ENCODE data around the gene HHIP.

HHIP gene

GRCh38 chr4:144653781-144654545 is 8.0 kb downstream of the HHIP start:
- Histone ChIP-seq H3K4me1 (no peaks in the 10 kb centered on the region), H3K9me3 (no peaks in the 10 kb centered on the region), H3K36me3 (no peaks in the 10 kb centered on the region), H3K27me3 (peaks cover 6% of the 10 kb centered on the region; the same call in 1 of the 2 replicates), H3K4me3 (ENCODE audit: low read depth, low read length) (no peak overlapping the region)
- DNase-seq, result no peak
- TF ChIP-seq CTCF (IDR thresholded peaks at IDR 0.05; ENCODE audit: low read depth, low read length), result no peak

GRCh38 chr4:144655491-144655890 is 9.5 kb downstream of the HHIP start:
- H3K9me3 ChIP-seq, result no peaks in the 10 kb centered on the region
- TF ChIP-seq CTCF (IDR thresholded peaks at IDR 0.05; ENCODE audit: low read depth, low read length), result no peak

GRCh38 chr4:144656850-144657249 is 10.9 kb downstream of the HHIP start:
- no peak for DNase-seq
- TF ChIP-seq CTCF (IDR thresholded peaks at IDR 0.05; ENCODE audit: low read depth, low read length), result no peak
- no peaks in the 10 kb centered on the region for H3K4me1 ChIP-seq
- peaks cover 6% of the 10 kb centered on the region; the same call in 1 of the 2 replicates for H3K27me3 ChIP-seq
- H3K9me3 ChIP-seq, result no peaks in the 10 kb centered on the region
- no peaks in the 10 kb centered on the region for H3K36me3 ChIP-seq
- no peak overlapping the region for H3K4me3 ChIP-seq (ENCODE audit: low read depth, low read length)

More at GRCh38 chr4:144655491-144655890, 9.5 kb downstream of the HHIP start:
- H3K36me3 ChIP-seq, result no peaks in the 10 kb centered on the region
- H3K27me3 ChIP-seq, result peaks cover 6% of the 10 kb centered on the region; the same call in 1 of the 2 replicates
- no peak for DNase-seq
- H3K4me3 ChIP-seq (ENCODE audit: low read depth, low read length), result no peak overlapping the region
- H3K4me1 ChIP-seq, result no peaks in the 10 kb centered on the region

GRCh38 chr4:144658015-144658567 is 12.1 kb downstream of the HHIP start:
- no peak overlapping the region for H3K4me3 ChIP-seq (ENCODE audit: low read depth, low read length)
- no peaks in the 10 kb centered on the region for H3K4me1 ChIP-seq
- H3K9me3 ChIP-seq, result no peaks in the 10 kb centered on the region
- DNase-seq, result no peak
- H3K27me3 ChIP-seq, result peaks cover 6% of the 10 kb centered on the region; the same call in 1 of the 2 replicates
- H3K36me3 ChIP-seq, result no peaks in the 10 kb centered on the region
- no peak for TF ChIP-seq CTCF (IDR thresholded peaks at IDR 0.05; ENCODE audit: low read depth, low read length)

GRCh38 chr4:144658903-144659302 is 12.9 kb downstream of the HHIP start:
- Histone ChIP-seq H3K9me3 (no peaks in the 10 kb centered on the region), H3K27me3 (peaks cover 6% of the 10 kb centered on the region; the same call in 1 of the 2 replicates), H3K4me3 (ENCODE audit: low read depth, low read length) (no peak overlapping the region), H3K4me1 (no peaks in the 10 kb centered on the region), H3K36me3 (no peaks in the 10 kb centered on the region)
- no peak for DNase-seq
- TF ChIP-seq CTCF (IDR thresholded peaks at IDR 0.05; ENCODE audit: low read depth, low read length), result no peak

GRCh38 chr4:144659447-144659846 is 13.5 kb downstream of the HHIP start:
- Histone ChIP-seq H3K36me3 (no peaks in the 10 kb centered on the region), H3K4me1 (no peaks in the 10 kb centered on the region), H3K9me3 (no peaks in the 10 kb centered on the region), H3K4me3 (ENCODE audit: low read depth, low read length) (no peak overlapping the region), H3K27me3 (peaks cover 6% of the 10 kb centered on the region; the same call in 1 of the 2 replicates)
- no peak for DNase-seq
- TF ChIP-seq CTCF (IDR thresholded peaks at IDR 0.05; ENCODE audit: low read depth, low read length), result no peak
